GM12872 (cell line): Measurements from ENCODE around the gene RPS6KA5.

Experiments used
- CTCF ChIP-seq: IDR thresholded peaks from 3 replicates; pipeline ENCODE4 v1.5.1; 2011; ENCODE audit warnings: low read depth, mild to moderate bottlenecking, low read length, moderate library complexity; ENCODE audit not compliant: insufficient read depth

RPS6KA5 gene

GRCh38 chr14:91060351-91061055 is at the start of gene RPS6KA5:
Gene RPS6KA5, minus strand, starts transcription at chr14:91060641. Its CDS starts 207 bp downstream, at chr14:91060434.
- TF ChIP-seq CTCF, result no peak

- no peak for TF ChIP-seq CTCF
Measured at GRCh38 chr14:91108941-91109611, 48.6 kb upstream of the RPS6KA5 start.

- no peak for TF ChIP-seq CTCF
Measured at GRCh38 chr14:91103116-91103515, 42.7 kb upstream of the RPS6KA5 start.

GRCh38 chr14:91100102-91100501 is 39.7 kb upstream of the RPS6KA5 start:
- TF ChIP-seq CTCF, result no peak

GRCh38 chr14:91098591-91098990 is 38.1 kb upstream of the RPS6KA5 start:
- TF ChIP-seq CTCF, result no peak

GRCh38 chr14:91095178-91095577 is 34.7 kb upstream of the RPS6KA5 start:
- TF ChIP-seq CTCF, result no peak

GRCh38 chr14:91094772-91095171 is 34.3 kb upstream of the RPS6KA5 start:
- no peak for TF ChIP-seq CTCF
